Caco-2 (cell line): ENCODE results near the gene C5orf58. TPM values are rescaled to one million over a fixed set of nuclear protein-coding genes. Genes with fewer than 3 reads are reported as not detected.

Source experiments
- BruUV-seq: library from RNA; stranded (reverse); fragments of 400-500 nt; replicated peaks from 2 replicates; lab custom pipeline; 2021; lab: Mats Ljungman, UMichigan
- CTCF ChIA-PET: fragments of 300-600 bp; sonication (Branson Sonifier 250); formaldehyde crosslinking; loops from one replicate; lab custom pipeline; 2022; ENCODE audit warnings: antibody characterized with exemption; lab: Charles Lee
- POLR2A ChIA-PET: fragments of 300-600 bp; sonication (Branson Sonifier 250); formaldehyde crosslinking; loops from one replicate; lab custom pipeline; 2022; ENCODE audit warnings: antibody characterized with exemption; lab: Charles Lee
- DNase-seq, 2 experiments: peaks; one replicate each; pipeline versions ENCODE4 v3.0.0 to v3.0.0-alpha.2; 2020 to 2022
- H3K27me3 ChIP-seq: replicated peaks from 2 replicates; pipeline ENCODE4 v1.6.0; 2011; ENCODE audit warnings: low read length; ENCODE audit not compliant: control insufficient read depth, insufficient read depth
- H3K36me3 ChIP-seq: 2 replicates; pipeline ENCODE4 v1.5.1; 2011; ENCODE audit warnings: low read length; ENCODE audit not compliant: control insufficient read depth, insufficient read depth
- H3K4me1 ChIP-seq: fragments of 250-450 bp; sonication (Bioruptor Pico); 2 replicates; pipeline ENCODE4 v1.5.1; 2020; ENCODE audit warnings: mild to moderate bottlenecking
- H3K4me3 ChIP-seq: 2 replicates; pipeline ENCODE4 v1.5.1; 2011; ENCODE audit warnings: low read depth, mild to moderate bottlenecking, control low read depth, low read length
- H3K9me3 ChIP-seq: fragments of 250-450 bp; sonication (Bioruptor Pico); 2 replicates; pipeline ENCODE4 v1.5.1; 2020; ENCODE audit warnings: mild to moderate bottlenecking, moderate library complexity
- H3K27ac Mint-ChIP-seq: one replicate; pipeline ENCODE4 v1.8.0; 2022; ENCODE audit warnings: mixed read lengths; ENCODE audit not compliant: unreplicated experiment
- H3K27me3 Mint-ChIP-seq: one replicate; pipeline ENCODE4 v1.8.0; 2022; ENCODE audit warnings: mixed read lengths; ENCODE audit not compliant: insufficient read depth, unreplicated experiment
- H3K36me3 Mint-ChIP-seq: one replicate; pipeline ENCODE4 v1.8.0; 2022; ENCODE audit warnings: mild to moderate bottlenecking, mixed read lengths; ENCODE audit not compliant: insufficient read depth, unreplicated experiment
- H3K4me1 Mint-ChIP-seq: one replicate; pipeline ENCODE4 v1.8.0; 2022; ENCODE audit warnings: low read depth, mixed read lengths; ENCODE audit not compliant: unreplicated experiment
- H3K4me3 Mint-ChIP-seq: one replicate; pipeline ENCODE4 v1.8.0; 2022; ENCODE audit warnings: mild to moderate bottlenecking, moderate library complexity, mixed read lengths; ENCODE audit not compliant: unreplicated experiment
- H3K9me3 Mint-ChIP-seq: one replicate; pipeline ENCODE4 v1.8.0; 2022; ENCODE audit warnings: mixed read lengths; ENCODE audit not compliant: unreplicated experiment
- intact Hi-C: fragments of 100-400 bp; cut with micrococcal nuclease; formaldehyde crosslinking; loops from one replicate; pipeline ENCODE4 v1.10.0; 2022; ENCODE audit not compliant: unreplicated experiment
- total RNA-seq: library from RNA; stranded (reverse); gene quantifications from 2 replicates; pipeline ENCODE4 v1.2.3, GENCODE V29; 2022
- TF ChIP-seq, protein P1 (sequence below), 2 experiments: fragments of 200-600 bp in 1 of 2; IDR thresholded peaks; 1 replicate in 1 of 2; 2 replicates in 1 of 2; pipeline versions ENCODE4 v1.5.1 to v1.8.0; 2011 to 2022; ENCODE audit warnings: antibody characterized with exemption in 1 of 2, control low read depth in 1 of 2, inconsistent platforms in 1 of 2, low read depth in 1 of 2, low read length in 1 of 2, mild to moderate bottlenecking in 1 of 2, moderate library complexity in 1 of 2; ENCODE audit not compliant: insufficient read depth in 1 of 2, severe bottlenecking in 1 of 2, unreplicated experiment in 1 of 2

C5orf58 gene
- total RNA-seq, 1 experiment from 2014 or later = not detected

DNA sequence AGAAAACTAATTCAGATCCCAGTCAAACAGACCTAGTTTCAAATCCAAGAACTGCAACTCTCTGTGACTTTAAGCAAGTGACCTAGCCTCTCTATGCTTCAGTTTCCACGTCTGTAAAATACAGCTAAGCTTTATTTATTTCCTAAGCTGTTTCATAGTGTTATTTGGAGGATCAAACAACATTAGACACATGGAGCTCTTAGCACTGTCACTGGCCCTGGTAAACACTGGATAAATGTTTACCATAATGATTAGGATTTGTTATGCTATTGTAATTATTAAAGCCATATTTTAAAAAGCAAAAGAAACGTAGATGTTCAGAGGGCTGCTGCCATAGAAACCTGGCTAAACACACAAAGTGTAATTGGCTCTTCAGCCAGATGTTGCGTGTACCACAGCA lies 26.6 kb upstream of the C5orf58 start:
- no peak for DNase-seq
- Histone ChIP-seq H3K27me3 (no peaks in the 10 kb centered on the region; the same call in none of the 2 replicates), H3K9me3 (no peaks in the 10 kb centered on the region), H3K36me3 (no peaks in the 10 kb centered on the region), H3K4me1 (no peaks in the 10 kb centered on the region), H3K4me3 (no peak overlapping the region)
- no peak overlapping the region for H3K4me3 Mint-ChIP-seq
- POLR2A ChIA-PET = no interaction called here
- H3K36me3 Mint-ChIP-seq = peaks cover 5% of the 10 kb centered on the region
- no TSS peak for BruUV-seq
- no peak overlapping the region for H3K27ac Mint-ChIP-seq
- no peaks in the 10 kb centered on the region for H3K9me3 Mint-ChIP-seq
- H3K4me1 Mint-ChIP-seq = no peaks in the 10 kb centered on the region
- TF ChIP-seq, protein P1, sequence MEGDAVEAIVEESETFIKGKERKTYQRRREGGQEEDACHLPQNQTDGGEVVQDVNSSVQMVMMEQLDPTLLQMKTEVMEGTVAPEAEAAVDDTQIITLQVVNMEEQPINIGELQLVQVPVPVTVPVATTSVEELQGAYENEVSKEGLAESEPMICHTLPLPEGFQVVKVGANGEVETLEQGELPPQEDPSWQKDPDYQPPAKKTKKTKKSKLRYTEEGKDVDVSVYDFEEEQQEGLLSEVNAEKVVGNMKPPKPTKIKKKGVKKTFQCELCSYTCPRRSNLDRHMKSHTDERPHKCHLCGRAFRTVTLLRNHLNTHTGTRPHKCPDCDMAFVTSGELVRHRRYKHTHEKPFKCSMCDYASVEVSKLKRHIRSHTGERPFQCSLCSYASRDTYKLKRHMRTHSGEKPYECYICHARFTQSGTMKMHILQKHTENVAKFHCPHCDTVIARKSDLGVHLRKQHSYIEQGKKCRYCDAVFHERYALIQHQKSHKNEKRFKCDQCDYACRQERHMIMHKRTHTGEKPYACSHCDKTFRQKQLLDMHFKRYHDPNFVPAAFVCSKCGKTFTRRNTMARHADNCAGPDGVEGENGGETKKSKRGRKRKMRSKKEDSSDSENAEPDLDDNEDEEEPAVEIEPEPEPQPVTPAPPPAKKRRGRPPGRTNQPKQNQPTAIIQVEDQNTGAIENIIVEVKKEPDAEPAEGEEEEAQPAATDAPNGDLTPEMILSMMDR (IDR thresholded peaks at IDR 0.05; ENCODE audit: insufficient read depth in 1 of 2, low read depth in 1 of 2, low read length in 1 of 2, severe bottlenecking in 1 of 2, unreplicated experiment in 1 of 2) = no peak
- CTCF ChIA-PET = interaction anchor here (0.8 kb wide), 1 partner anchor 22 kb away, joined by 3 read pairs; no protein-coding TSS in a partner anchor
- intact Hi-C loops = no loop called here
- H3K27me3 Mint-ChIP-seq = peaks cover 26% of the 10 kb centered on the region

DNA sequence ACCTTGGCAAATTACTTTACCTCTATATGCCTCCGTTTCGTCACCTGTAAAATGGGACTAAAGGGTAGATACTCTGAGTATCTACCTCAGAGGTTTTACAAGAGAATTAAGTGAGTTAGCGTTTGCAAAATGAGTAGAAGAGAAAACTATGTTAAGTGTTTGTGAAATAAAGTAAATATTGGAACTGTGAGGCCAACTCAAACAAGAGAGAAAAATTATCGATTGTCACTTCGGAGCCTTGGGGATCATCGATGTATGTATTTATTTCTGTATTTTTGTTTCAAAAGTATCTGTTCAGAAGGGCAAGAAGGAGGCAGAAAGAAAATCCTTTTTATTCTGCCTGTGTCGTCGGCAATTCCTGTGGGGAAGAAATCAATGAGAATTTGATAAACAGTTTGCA lies 25.8 kb upstream of the C5orf58 start:
- H3K4me3 Mint-ChIP-seq = no peak overlapping the region
- no TSS peak for BruUV-seq
- TF ChIP-seq, protein P1 (IDR thresholded peaks at IDR 0.05; ENCODE audit: insufficient read depth in 1 of 2, low read depth in 1 of 2, low read length in 1 of 2, severe bottlenecking in 1 of 2, unreplicated experiment in 1 of 2) = no peak

DNA sequence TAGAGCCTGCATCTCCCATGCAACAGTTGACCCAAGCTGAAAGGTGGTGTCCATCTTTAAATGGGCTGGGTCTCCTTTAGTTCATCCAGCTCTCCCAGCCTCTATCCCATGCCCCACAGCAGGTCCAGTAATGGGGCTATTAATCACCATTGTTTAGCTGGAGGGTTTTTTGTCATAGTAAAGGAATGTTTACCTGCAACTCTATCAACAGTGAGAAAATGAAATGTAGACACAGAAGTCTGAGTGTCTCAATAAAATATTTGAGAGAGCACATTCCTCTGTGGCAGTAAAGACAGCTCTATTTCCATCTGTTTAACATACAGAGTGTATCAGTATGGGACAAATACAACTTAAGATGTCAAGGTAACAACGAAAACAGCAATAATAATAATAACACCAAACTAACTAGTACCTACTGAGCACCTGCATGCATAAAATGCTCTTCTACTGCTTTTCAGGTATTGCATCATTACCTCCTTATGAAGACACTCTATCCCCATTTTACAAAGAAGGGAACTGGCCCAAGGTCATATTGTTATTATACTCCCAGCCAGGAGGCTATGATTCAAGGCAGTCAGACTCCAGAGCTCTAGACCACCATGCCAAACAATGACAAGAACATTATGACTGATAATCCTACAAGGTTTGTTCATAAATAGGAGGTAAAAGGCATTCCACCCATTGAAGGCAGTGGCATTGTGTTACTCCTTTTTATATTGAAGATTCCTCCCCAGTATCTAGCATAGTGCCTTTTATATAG lies 21.0 kb upstream of the C5orf58 start:
- TF ChIP-seq, protein P1 (IDR thresholded peaks at IDR 0.05; ENCODE audit: insufficient read depth in 1 of 2, low read depth in 1 of 2, low read length in 1 of 2, severe bottlenecking in 1 of 2, unreplicated experiment in 1 of 2) = no peak
- no peaks in the 10 kb centered on the region for H3K4me1 Mint-ChIP-seq
- H3K4me3 Mint-ChIP-seq = no peak overlapping the region
- no peaks in the 10 kb centered on the region for H3K27me3 ChIP-seq
- H3K9me3 ChIP-seq = no peaks in the 10 kb centered on the region
- intact Hi-C loops = no loop called here
- peaks cover 12% of the 10 kb centered on the region for H3K27me3 Mint-ChIP-seq
- H3K27ac Mint-ChIP-seq = no peak overlapping the region
- no peak overlapping the region for H3K4me3 ChIP-seq
- H3K9me3 Mint-ChIP-seq = no peaks in the 10 kb centered on the region
- POLR2A ChIA-PET = no interaction called here
- H3K4me1 ChIP-seq = no peaks in the 10 kb centered on the region
- no peaks in the 10 kb centered on the region for H3K36me3 ChIP-seq
- peaks cover 6% of the 10 kb centered on the region for H3K36me3 Mint-ChIP-seq
- CTCF ChIA-PET = no interaction called here
- DNase-seq = no peak
- no TSS peak for BruUV-seq

More for the DNA sequence above, 25.8 kb upstream of the C5orf58 start:
- intact Hi-C loops = no loop called here
- Mint-ChIP-seq H3K27ac (no peak overlapping the region), H3K36me3 (peaks cover 6% of the 10 kb centered on the region), H3K27me3 (peaks cover 26% of the 10 kb centered on the region), H3K4me1 (no peaks in the 10 kb centered on the region), H3K9me3 (no peaks in the 10 kb centered on the region)
- Histone ChIP-seq H3K4me1 (no peaks in the 10 kb centered on the region), H3K4me3 (no peak overlapping the region), H3K27me3 (no peaks in the 10 kb centered on the region; the same call in none of the 2 replicates), H3K36me3 (no peaks in the 10 kb centered on the region), H3K9me3 (no peaks in the 10 kb centered on the region)
- DNase-seq = no peak
- POLR2A ChIA-PET = no interaction called here
- CTCF ChIA-PET = no interaction called here
